GM21576 (cell line): ENCODE measurements around the gene IQCE.

ENCODE experiments used
- ATAC-seq: cut with Tn5 transposase; IDR thresholded peaks from one replicate; pipeline ENCODE4 v1.9.1; 2021; ENCODE audit warnings: mild to moderate bottlenecking, moderate library complexity; ENCODE audit not compliant: unreplicated experiment

Gene IQCE

GRCh38 chr7:2644220-2644561 lies 85.4 kb downstream of the IQCE start:
- ATAC-seq, result no peak

- ATAC-seq, result no peak
Observed at GRCh38 chr7:2644562-2645273, 85.9 kb downstream of the IQCE start.

GRCh38 chr7:2645274-2645868 lies 86.6 kb downstream of the IQCE start:
- peak; percentile 53 for ATAC-seq

- no peak for ATAC-seq
Observed at GRCh38 chr7:2646336-2646679, 87.5 kb downstream of the IQCE start.

DNA sequence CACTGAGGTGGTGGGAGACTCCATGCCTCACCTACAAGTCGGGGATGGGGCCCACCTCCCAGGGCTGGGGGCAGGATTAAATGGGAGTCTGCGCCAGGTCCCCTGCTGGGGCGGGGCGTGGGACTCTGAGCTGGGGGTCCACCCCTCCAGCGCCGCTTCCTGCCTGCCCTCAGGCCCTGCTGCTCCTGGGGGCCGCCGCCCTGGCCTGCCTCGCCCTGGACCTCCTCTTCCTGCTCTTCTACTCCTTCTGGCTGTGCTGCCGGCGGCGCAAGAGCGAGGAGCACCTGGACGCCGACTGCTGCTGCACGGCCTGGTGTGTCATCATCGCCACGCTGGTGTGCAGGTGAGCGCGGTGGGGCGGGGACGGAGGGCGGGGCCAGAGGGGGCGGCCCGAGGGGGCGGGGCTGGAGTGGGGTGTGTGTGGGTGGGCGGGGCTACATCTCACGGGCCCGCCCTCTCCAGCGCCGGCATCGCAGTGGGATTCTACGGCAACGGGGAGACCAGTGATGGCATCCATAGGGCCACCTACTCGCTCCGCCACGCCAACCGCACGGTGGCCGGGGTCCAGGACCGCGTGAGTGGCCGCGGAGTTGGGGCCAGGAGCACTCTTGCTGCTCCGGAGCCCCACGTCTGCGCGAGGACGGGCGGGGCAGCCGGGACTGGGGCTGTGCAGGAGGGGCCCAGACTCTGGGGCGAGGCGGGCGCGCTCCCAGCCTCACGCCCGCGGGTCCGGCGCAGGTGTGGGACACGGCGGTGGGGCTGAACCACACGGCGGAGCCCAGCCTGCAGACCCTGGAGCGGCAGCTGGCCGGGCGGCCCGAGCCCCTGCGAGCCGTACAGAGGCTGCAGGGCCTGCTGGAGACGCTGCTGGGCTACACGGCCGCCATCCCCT lies 88.1 kb downstream of the IQCE start:
- ATAC-seq, result no peak

DNA sequence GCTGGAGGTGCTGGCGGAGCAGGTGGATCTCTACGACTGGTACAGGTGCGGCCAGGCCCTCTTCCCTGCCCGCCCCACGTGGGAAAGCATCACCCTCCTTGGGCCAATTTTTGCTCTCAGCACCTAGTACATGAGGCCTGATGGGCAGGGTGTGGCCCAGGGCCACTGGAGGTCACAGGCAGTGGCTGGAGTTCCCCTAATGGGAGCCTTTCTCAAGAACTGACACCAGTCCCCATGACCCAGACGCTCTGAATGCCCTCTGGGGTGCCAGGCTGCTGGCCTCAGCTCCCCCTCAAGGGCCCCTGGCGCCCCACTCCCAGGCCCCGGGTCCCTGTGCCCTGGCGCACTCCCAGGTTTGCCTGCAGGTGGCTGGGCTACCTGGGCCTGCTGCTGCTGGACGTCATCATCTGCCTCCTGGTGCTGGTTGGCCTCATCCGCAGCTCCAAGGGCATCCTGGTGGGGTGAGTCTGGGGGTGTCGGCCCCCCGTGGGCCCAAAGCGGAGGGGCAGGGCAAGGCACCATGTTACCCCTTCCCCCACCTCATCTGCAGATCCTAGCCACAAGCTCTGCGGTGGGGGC lies 88.9 kb downstream of the IQCE start:
- no peak for ATAC-seq

- no peak for ATAC-seq
Observed at GRCh38 chr7:2649139-2649838, 90.5 kb downstream of the IQCE start.

- no peak for ATAC-seq
Observed at GRCh38 chr7:2649991-2650390, 91.2 kb downstream of the IQCE start.

- no peak for ATAC-seq
Observed at GRCh38 chr7:2650451-2650850, 91.7 kb downstream of the IQCE start.

DNA sequence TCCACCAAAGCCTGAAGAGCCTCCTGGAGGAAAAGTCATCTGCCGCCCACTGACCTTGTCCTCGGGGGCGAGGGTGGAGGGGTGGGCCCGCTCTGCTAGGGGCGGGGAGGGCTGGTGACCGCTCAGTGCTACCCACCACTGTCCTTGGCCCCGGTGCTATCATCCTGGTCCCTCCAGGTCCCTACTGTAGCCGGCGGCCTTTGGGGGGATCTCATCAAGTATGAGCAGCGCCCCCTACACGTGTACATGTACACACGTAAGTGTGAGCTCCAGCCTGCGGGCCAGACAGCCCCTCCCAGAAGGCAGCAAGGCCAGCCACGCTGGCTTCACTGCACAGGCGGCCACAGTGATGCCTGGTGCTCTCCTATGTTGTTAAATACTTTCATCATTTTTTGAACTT lies 92.6 kb downstream of the IQCE start:
- no peak for ATAC-seq

GRCh38 chr7:2651847-2652735 lies 93.3 kb downstream of the IQCE start:
- no peak for ATAC-seq

DNA sequence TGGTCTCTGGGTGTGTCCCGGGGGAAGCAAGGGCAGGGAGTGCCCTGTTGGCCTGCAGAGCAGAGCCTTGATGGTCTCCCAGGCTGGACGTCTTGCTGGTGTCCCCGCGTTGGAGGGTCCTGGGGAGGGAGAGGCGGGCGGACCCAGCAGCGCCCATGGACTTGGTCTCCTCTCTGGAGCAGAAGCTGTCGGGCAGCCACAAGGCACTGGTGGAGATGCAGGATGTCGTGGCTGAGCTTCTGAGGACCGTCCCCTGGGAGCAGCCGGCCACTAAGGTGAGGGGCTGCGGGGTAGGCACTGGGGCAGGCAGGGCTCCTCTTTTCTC lies 93.9 kb downstream of the IQCE start:
- ATAC-seq, result no peak

DNA sequence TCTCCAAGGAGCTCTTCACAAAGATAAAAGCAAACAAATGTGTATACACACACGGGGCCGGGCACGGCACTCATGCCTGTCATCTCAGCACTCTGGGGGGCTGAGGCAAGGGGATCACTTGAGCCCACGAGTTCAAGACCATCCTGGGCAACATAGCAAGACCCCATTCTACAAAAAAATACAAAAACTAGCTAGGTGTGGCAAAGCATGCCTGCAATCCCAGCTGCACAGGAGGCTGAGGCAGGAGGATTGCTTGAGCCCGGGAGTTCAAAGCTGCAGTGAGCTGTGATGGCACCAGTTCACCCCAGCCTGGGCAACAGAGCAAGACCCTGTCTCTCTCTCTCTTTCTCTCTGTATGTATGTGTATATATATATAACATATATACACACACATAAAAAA lies 95.3 kb downstream of the IQCE start:
- ATAC-seq, result no peak

- no peak for ATAC-seq
Observed at GRCh38 chr7:2655870-2656614, 97.3 kb downstream of the IQCE start.

DNA sequence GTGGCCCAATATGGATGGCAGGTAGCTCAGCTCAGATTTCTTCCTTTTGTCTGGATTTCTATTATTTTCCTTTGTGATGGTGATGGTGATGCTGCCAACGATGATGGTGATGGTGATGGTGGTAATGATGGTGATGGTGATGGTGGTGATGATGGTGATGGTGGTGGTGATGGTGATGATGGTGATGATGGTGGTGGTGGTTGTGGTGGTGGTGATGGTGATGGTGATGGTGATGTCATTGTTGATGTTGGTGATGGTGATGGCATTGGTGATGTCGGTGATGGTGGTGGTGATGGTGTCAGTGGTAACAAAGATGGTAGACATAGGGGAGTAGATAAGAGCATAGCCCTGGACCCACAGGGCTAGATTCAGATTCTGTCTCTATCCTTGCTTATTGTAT lies 98.4 kb downstream of the IQCE start:
- ATAC-seq, result no peak

GRCh38 chr7:2657920-2658671 lies 99.3 kb downstream of the IQCE start:
- no peak for ATAC-seq

GRCh38 chr7:2658941-2659340 lies 100.2 kb downstream of the IQCE start:
- ATAC-seq, result no peak

GRCh38 chr7:2659556-2660358 lies 101.0 kb downstream of the IQCE start:
- ATAC-seq, result no peak
